GM04504 (cell line): Measurements from ENCODE around the gene PRAC1.
A peak's percentile ranks its signal among the peaks of the same experiment; 100 is the strongest.

ENCODE experiments used
- DNase-seq: peaks from one replicate; pipeline ENCODE4 v3.0.0-alpha.2; 2012; ENCODE audit warnings: low read depth

PRAC1 gene

DNA sequence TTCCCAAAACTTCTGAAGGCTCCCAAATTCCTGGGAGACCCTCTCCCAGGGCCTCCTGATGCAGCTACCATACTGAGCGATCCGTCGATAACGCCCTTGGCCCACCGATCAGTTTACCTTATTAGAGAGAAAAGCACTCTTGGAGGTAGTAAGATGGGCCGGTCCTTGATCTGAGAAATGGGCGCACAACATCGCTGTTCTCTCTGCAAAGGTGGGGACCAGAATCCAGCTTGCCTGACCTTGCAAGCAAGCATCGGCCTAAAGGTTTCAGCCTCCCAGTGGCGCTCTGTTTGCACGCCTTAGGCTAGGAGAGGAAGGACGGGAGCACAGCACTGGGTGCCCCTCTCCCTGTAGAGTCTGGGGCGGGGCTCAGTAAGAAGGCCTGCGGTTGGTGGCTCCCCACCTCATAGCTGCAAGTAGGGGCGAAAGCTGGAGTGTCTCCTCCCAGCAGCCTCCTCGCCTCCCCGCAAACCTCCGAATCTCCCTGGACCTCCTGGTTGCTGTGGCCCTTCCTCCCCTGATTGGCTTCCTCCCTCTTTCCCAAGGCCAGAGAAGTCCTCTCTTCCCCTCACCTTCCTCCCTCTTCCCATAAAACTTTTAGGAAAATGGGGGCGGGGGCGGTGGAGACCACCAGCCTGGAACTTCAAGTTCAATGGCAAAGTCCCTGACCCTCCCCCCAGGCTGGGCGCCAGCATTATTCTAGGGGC lies at the start of gene PRAC1:
TSS of gene PRAC1 (minus strand) at position 318 of the 707 bp plus-strand sequence. CDS start at position 192, 126 bp downstream.
- no peak for DNase-seq

- DNase-seq: no peak
Measured at GRCh38 chr17:48770954-48771353, 48.6 kb upstream of the PRAC1 start.

GRCh38 chr17:48769009-48769675 lies 46.8 kb upstream of the PRAC1 start:
- DNase-seq: no peak

DNA sequence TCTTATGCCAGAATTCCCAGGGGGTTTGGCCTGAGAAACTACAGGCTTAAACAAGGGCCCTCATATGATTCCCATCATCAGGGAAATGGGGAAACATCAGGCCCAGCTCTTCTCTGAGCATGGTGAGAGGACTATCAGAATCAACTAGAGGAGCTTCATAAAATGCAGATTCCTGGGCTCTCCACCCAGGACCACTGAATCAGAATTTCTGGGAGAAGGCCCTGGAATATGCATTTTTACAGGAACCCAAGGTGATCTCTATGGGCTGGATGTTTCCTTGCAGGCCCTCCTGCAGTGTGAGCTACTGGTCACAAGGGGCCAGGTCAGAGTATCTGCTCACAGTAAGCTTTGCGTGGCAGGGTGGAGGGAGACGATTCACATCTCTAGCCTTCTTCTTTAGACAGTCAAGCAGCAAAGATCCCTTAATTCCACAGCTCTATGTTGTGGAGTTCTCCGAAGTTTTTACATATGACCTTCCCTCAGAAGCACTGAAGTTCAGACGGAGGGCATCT lies 45.0 kb upstream of the PRAC1 start:
- no peak for DNase-seq

GRCh38 chr17:48761114-48761513 lies 38.8 kb upstream of the PRAC1 start:
- no peak for DNase-seq

- DNase-seq: no peak
Measured at GRCh38 chr17:48760411-48760810, 38.1 kb upstream of the PRAC1 start.

GRCh38 chr17:48759288-48759687 lies 37.0 kb upstream of the PRAC1 start:
- no peak for DNase-seq

GRCh38 chr17:48757524-48757961 lies 35.2 kb upstream of the PRAC1 start:
- DNase-seq: peak; percentile 44

DNA sequence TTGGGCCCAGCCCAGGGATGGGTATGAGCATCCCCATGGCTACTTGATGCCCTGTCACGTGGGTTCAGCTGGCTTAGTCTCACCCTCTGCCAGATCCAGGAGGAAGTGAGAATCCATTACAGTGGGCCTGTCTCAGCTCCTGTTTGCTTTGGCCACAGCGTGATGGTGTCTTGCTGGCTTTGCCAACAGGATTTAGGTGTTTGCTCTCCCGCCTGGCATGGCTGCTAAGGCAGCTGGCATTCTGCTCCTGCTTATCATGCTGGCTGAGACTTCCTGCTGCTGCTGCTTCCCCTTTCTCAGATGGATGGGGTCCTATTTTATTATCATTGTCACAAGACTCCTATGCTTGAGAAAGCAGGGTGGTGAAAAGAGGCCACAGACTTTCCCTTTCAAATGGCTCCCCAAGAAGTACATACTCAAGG lies 34.5 kb upstream of the PRAC1 start:
- no peak for DNase-seq

DNA sequence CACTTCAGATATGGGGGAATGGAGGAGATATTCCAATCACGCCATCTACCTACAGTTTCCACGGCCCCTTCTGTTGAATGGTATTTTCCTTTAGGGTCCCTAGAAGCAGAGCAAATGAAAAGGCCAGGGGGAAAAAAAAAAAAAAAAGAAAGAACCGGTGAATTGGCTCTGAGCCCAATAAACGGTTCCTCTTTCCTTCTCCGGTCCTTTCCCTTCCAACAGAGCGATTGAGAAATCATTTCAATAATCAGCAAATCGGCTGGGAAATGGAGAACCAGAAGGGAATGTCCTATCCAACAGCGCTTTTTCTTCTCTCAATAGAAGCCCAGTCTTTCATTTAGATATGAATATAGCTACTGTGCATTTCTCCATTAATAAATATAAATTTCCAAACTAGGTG lies 33.0 kb upstream of the PRAC1 start:
- DNase-seq: no peak

GRCh38 chr17:48754500-48755261 lies 32.4 kb upstream of the PRAC1 start:
- no peak for DNase-seq

DNA sequence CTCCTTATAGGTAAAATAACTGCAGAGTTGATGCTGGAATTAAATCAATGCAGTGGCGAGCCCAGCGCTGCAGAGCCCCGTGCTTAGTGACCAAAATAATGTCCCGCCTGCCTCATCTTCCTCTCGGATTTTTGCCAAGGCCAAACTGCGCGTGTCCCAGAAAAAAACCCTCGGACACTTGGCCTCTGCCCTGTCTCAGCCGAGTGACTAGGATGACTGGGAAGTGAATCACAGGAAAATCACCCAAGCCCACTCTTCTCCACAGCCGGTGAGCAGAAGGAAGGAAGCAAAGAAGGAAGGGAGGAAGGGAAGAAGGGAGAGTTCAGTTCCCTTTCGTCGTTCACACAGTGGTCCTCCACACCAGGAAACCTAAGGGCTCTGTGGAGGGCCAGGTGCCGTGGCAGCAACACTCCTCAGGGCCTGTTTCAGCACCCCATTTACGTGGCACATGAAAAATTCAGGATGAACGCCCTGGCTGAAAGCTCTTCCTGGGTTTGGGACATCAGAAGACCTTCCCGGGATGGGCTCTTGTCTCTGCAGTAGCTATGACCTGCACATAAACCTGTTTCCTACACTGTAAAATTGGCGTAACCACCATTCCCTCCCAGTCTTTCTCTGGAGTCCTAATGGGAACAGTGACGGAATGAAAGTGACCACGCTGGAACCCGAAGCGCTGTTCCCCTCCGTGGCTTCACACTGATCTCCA lies 31.6 kb upstream of the PRAC1 start:
- no peak for DNase-seq

DNA sequence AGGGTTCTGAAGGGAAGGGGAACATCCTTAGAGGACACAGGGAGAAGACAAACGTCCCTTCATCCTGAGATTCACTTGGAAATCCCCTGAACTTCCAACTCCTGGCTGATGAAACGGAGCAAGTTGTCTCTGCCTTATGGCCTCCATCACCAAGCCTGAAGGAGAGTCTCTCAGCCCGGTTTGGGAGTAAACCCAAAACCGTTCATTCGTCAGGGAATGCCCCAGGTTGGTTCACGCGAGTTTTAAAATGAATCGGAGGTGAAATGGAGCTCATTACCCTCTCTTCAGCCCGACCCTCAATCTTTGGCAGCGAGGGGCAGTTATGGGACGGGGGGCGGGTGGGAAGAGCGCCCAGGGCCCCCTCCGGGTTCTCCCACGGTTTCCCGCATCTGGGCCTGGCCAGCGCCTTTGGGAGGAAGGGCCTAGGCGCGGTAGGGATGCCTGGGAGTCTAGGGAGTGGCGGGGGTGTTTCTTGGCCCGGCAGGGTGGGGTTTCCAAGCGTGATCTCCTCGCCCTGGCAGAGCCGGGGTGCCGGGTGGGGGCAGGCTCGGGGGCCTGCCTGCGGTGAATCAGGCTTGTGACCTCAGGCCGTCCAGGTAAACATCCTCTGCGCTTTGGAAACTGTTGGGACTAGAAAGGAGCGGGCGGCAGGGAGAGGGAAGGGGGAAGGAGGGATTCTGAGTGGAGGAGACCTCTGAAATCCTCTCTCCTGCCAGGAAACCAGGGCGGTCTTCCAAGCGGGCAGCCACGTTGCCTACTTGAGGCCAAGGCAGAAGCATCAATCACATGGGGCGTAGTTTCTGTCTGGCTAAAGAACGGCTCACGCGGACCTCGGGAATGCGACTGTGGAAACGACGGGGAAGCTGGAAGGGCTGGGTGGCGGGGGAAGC lies 30.3 kb upstream of the PRAC1 start:
- DNase-seq: no peak

DNA sequence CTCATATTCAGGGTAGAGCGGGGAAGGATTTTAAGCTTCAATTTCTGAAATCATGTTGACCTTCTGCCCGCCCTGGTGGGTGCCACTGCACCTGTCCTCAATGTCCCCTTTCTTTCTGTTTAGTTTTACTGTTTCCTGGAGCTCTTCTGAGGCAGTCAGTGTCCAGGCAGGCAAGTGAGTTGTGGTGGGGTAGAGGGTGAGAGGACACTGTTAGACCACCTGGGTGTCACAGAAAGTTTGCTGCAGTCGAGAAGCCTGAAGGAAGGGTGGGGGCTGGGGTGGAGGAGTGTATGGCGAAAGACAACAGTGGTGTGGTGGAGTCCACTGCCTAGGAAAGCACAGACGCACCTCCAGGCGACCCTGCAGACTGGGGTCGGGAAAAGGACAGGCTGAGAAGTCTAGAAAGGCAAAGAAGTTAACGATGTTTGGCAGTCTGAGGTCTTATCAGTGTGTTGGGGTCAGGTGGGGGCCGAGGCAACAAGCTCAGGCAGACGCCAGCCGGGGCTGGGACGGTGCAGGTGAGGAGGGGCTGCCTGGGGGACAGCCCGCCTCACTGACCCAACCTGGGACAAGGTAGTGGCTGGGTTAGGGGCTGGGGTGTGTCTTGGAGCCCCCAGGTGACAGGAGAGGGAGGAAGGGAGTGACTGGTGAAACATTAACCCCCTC lies 29.5 kb upstream of the PRAC1 start:
- no peak for DNase-seq

- no peak for DNase-seq
Measured at GRCh38 chr17:48751172-48751571, 28.9 kb upstream of the PRAC1 start.

- DNase-seq: no peak
Measured at GRCh38 chr17:48749621-48750553, 27.6 kb upstream of the PRAC1 start.

DNA sequence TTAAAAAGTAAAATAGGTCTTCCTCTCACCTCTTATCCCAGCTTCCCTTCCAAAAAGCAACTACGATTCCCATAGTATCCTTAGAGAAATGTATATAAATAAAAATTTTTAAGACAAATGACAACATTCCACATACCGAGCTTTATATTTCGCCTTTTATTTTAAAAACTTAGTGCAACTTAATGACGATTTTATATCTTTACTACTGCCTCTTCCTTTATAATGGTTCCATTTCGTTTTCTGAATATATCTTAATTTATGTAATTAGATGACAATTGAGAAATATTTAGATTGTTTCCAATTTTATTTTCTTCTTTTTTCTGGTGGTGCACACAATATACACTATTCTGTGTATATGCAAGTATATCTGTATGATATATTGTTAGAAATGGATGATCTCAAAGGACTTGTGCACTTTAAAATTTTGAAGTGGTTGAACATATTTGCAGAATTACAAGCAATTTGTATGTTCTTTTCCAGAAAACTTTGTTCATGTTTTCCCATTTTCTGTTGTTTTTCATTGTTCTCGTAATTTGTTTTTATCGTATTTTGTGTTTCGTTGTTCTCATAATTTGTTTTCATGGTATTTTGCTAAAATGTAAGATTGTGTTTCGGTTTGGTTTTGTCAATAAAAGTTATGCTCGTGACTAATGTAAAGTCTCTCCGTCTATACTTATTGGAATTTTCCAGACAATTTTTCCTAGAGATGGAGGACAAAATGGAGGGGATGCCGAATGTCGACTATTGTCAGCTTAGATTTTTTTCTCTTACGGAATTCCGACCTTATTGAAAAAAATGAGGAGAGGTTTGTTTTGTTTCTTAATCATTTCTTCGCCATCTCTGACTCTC lies 26.6 kb upstream of the PRAC1 start:
- DNase-seq: no peak
